Astrocyte (in vitro differentiated cells and primary cell): ENCODE data around the gene MAST2. TPM values are rescaled to one million over a fixed set of nuclear protein-coding genes. Genes with fewer than 3 reads are reported as not detected.

Experiments used
- DNase-seq: peaks from one replicate; pipeline ENCODE4 v3.0.0-alpha.2; 2010; ENCODE audit warnings: low read depth
- FAIRE-seq: peaks from 2 replicates; lab custom pipeline; 2011; peaks lifted over from hg19 to GRCh38; lab: Jason Lieb, UNC
- H2AFZ ChIP-seq: 2 replicates; pipeline ENCODE4 v1.6.0; 2012; ENCODE audit warnings: low read depth, low read length, inconsistent platforms
- H3K27ac ChIP-seq: 2 replicates; pipeline ENCODE4 v1.5.1; 2011; ENCODE audit warnings: low read depth, low read length, inconsistent platforms
- H3K27me3 ChIP-seq: 2 replicates; pipeline ENCODE4 v1.6.0; 2011; ENCODE audit warnings: low read length, inconsistent platforms; ENCODE audit not compliant: insufficient read depth
- H3K36me3 ChIP-seq: 2 replicates; pipeline ENCODE4 v1.5.1; 2011; ENCODE audit warnings: low read length, inconsistent platforms; ENCODE audit not compliant: insufficient read depth
- H3K4me1 ChIP-seq: 2 replicates; pipeline ENCODE4 v1.5.1; 2011; ENCODE audit warnings: low read length, inconsistent platforms; ENCODE audit not compliant: insufficient read depth
- H3K4me2 ChIP-seq: 2 replicates; pipeline ENCODE4 v1.6.0; 2012; ENCODE audit warnings: low read length, inconsistent platforms
- H3K4me3 ChIP-seq: 2 replicates; pipeline ENCODE4 v1.5.1; 2011; ENCODE audit warnings: low read depth, mild to moderate bottlenecking, low read length, inconsistent platforms; ENCODE audit not compliant: insufficient read depth
- H3K79me2 ChIP-seq: 2 replicates; pipeline ENCODE4 v1.6.0; 2012; ENCODE audit warnings: mild to moderate bottlenecking, low read length, inconsistent platforms; ENCODE audit not compliant: insufficient read depth
- H3K9ac ChIP-seq: 2 replicates; pipeline ENCODE4 v1.6.0; 2012; ENCODE audit warnings: mild to moderate bottlenecking, low read length, inconsistent platforms
- H3K9me3 ChIP-seq: 2 replicates; pipeline ENCODE4 v1.5.1; 2012; ENCODE audit warnings: low read depth, mild to moderate bottlenecking, low read length, inconsistent platforms; ENCODE audit not compliant: insufficient read depth
- H4K20me1 ChIP-seq: 2 replicates; pipeline ENCODE4 v1.6.0; 2012; ENCODE audit warnings: low read length, inconsistent platforms; ENCODE audit not compliant: insufficient read depth
- H3K27ac Mint-ChIP-seq: one replicate; pipeline ENCODE4 v1.8.0; 2021; ENCODE audit warnings: mild to moderate bottlenecking, mixed read lengths; ENCODE audit not compliant: unreplicated experiment
- H3K27me3 Mint-ChIP-seq: one replicate; pipeline ENCODE4 v1.8.0; 2021; ENCODE audit warnings: low read depth, mixed read lengths; ENCODE audit not compliant: unreplicated experiment
- H3K36me3 Mint-ChIP-seq: one replicate; pipeline ENCODE4 v1.8.0; 2021; ENCODE audit warnings: low read depth, mixed read lengths; ENCODE audit not compliant: unreplicated experiment
- H3K4me1 Mint-ChIP-seq: one replicate; pipeline ENCODE4 v1.8.0; 2021; ENCODE audit warnings: low read depth, mixed read lengths; ENCODE audit not compliant: unreplicated experiment
- H3K4me3 Mint-ChIP-seq: one replicate; pipeline ENCODE4 v1.8.0; 2021; ENCODE audit warnings: mild to moderate bottlenecking, moderate library complexity, mixed read lengths; ENCODE audit not compliant: unreplicated experiment
- H3K9me3 Mint-ChIP-seq: one replicate; pipeline ENCODE4 v1.8.0; 2021; ENCODE audit warnings: mild to moderate bottlenecking, mixed read lengths; ENCODE audit not compliant: unreplicated experiment
- CTCF ChIP-seq: IDR thresholded peaks from 2 replicates; pipeline ENCODE4 v1.5.1; 2011; ENCODE audit warnings: low read depth, mild to moderate bottlenecking, inconsistent platforms, low read length, moderate library complexity; ENCODE audit not compliant: insufficient read depth
- EZH2 ChIP-seq: IDR thresholded peaks from 2 replicates; pipeline ENCODE4 v1.6.1; 2012; ENCODE audit warnings: mild to moderate bottlenecking, low read length, inconsistent platforms; ENCODE audit not compliant: insufficient read depth
- total RNA-seq: library from RNA; stranded (reverse); gene quantifications from 2 replicates; pipeline ENCODE4 v1.2.1, GENCODE V29; 2021

MAST2 gene
- total RNA-seq, 1 donor from 2014 or later = 41.0 TPM

- Histone ChIP-seq H3K27me3 (no peaks in the 10 kb centered on the region), H2AFZ (no peak overlapping the region), H3K79me2 (no peaks in the 10 kb centered on the region), H3K4me2 (no peak overlapping the region), H4K20me1 (no peaks in the 10 kb centered on the region), H3K36me3 (peaks cover 18% of the 10 kb centered on the region), H3K4me1 (no peaks in the 10 kb centered on the region), H3K27ac (no peak overlapping the region), H3K9ac (no peak overlapping the region), H3K4me3 (no peak overlapping the region), H3K9me3 (no peaks in the 10 kb centered on the region)
- Mint-ChIP-seq H3K36me3 (peaks cover 24% of the 10 kb centered on the region), H3K27me3 (no peaks in the 10 kb centered on the region), H3K4me3 (no peak overlapping the region), H3K9me3 (no peaks in the 10 kb centered on the region), H3K27ac (no peak overlapping the region), H3K4me1 (no peaks in the 10 kb centered on the region)
- TF ChIP-seq CTCF (no peak), EZH2 (no peak)
- no peak for DNase-seq
- FAIRE-seq = no peak
These were observed 217.9 kb downstream of the MAST2 start for GRCh38 chr1:46021046-46021996.

- Mint-ChIP-seq H3K4me3 (no peak overlapping the region), H3K36me3 (peaks cover 35% of the 10 kb centered on the region), H3K4me1 (no peaks in the 10 kb centered on the region), H3K9me3 (no peaks in the 10 kb centered on the region), H3K27me3 (no peaks in the 10 kb centered on the region), H3K27ac (no peak overlapping the region)
- FAIRE-seq (no peak), DNase-seq (no peak)
- Histone ChIP-seq H3K9ac (no peak overlapping the region), H3K4me1 (peaks cover 4% of the 10 kb centered on the region), H3K4me2 (no peak overlapping the region), H3K79me2 (no peaks in the 10 kb centered on the region), H2AFZ (no peak overlapping the region), H4K20me1 (no peaks in the 10 kb centered on the region), H3K27ac (no peak overlapping the region), H3K36me3 (peaks cover 18% of the 10 kb centered on the region), H3K9me3 (no peaks in the 10 kb centered on the region), H3K4me3 (no peak overlapping the region), H3K27me3 (no peaks in the 10 kb centered on the region)
- no peak for TF ChIP-seq CTCF
- no peak for TF ChIP-seq EZH2
These were observed 223.1 kb downstream of the MAST2 start for GRCh38 chr1:46026531-46026930.
